ENCODE results near the gene SBF1.

DNA sequence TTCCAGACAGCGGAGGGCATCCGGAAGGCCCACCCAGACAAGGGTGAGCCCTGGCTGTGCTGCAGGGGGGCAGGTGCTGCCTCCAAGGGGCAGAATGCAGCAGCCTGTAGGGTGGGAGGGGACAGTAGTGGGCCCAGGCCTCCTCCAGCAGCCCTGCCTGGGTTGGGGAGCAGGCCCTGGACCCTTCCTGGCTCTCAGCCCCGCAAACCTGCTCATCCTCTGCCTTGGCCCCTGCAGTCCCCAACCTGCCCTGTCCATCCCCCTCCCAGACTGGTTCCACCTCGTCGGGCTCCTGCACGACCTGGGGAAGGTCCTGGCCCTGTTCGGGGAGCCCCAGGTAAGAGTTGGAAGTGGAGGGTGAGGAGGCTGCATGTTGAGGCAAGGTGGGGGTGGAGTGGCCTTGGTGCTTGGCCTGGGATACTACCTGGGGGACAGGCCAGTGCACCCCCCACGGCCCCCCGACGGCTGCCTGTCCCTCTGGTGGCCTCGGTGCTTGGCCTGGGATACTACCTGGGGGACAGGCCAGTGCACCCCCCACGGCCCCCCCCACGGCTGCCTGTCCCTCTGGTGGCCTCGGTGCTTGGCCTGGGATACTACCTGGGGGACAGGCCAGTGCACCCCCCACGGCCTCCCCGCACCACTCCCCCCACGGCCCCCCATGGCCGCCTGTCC lies 13.3 kb upstream of the SBF1 start:
- no peak for TF ChIP-seq POLR2A (IDR thresholded peaks at IDR 0.05)
- TF ChIP-seq, protein P1, sequence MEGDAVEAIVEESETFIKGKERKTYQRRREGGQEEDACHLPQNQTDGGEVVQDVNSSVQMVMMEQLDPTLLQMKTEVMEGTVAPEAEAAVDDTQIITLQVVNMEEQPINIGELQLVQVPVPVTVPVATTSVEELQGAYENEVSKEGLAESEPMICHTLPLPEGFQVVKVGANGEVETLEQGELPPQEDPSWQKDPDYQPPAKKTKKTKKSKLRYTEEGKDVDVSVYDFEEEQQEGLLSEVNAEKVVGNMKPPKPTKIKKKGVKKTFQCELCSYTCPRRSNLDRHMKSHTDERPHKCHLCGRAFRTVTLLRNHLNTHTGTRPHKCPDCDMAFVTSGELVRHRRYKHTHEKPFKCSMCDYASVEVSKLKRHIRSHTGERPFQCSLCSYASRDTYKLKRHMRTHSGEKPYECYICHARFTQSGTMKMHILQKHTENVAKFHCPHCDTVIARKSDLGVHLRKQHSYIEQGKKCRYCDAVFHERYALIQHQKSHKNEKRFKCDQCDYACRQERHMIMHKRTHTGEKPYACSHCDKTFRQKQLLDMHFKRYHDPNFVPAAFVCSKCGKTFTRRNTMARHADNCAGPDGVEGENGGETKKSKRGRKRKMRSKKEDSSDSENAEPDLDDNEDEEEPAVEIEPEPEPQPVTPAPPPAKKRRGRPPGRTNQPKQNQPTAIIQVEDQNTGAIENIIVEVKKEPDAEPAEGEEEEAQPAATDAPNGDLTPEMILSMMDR (IDR thresholded peaks at IDR 0.05) = no peak
- no peak for TF ChIP-seq EP300 (IDR thresholded peaks at IDR 0.05; ENCODE audit: low read depth)
- no peak for TF ChIP-seq POLR2AphosphoS5 (IDR thresholded peaks at IDR 0.05)

Measured in transverse colon (tissue), 4 donors.